Osteoblast (primary cell): ENCODE measurements around the gene TTLL10. TPM values are rescaled to one million over a fixed set of nuclear protein-coding genes. Genes with fewer than 3 reads are reported as not detected.

Source experiments
- DNase-seq: peaks from one replicate; pipeline ENCODE4 v3.0.0; 2011; ENCODE audit warnings: low spot score, mixed read lengths; ENCODE audit not compliant: insufficient read length; ENCODE audit errors: missing footprints
- H2AFZ ChIP-seq: 2 replicates; pipeline ENCODE4 v1.6.0; 2011; ENCODE audit warnings: mild to moderate bottlenecking, low read length
- H3K27ac ChIP-seq: 2 replicates; pipeline ENCODE4 v1.5.1; 2011; ENCODE audit warnings: mild to moderate bottlenecking, low read depth, low read length, moderate library complexity
- H3K27me3 ChIP-seq: 2 replicates; pipeline ENCODE4 v1.6.0; 2012; ENCODE audit warnings: mild to moderate bottlenecking, control low read depth, inconsistent platforms, low read length, moderate library complexity; ENCODE audit not compliant: insufficient read depth
- H3K36me3 ChIP-seq: 2 replicates; pipeline ENCODE4 v1.5.1; 2011; ENCODE audit warnings: mild to moderate bottlenecking, low read length, control low read depth, moderate library complexity; ENCODE audit not compliant: insufficient read depth
- H3K4me1 ChIP-seq: 2 replicates; pipeline ENCODE4 v1.5.1; 2011; ENCODE audit warnings: mild to moderate bottlenecking, low read length, control low read depth, moderate library complexity; ENCODE audit not compliant: insufficient read depth
- H3K4me2 ChIP-seq: 2 replicates; pipeline ENCODE4 v1.6.0; 2011; ENCODE audit warnings: mild to moderate bottlenecking, low read length; ENCODE audit not compliant: insufficient read depth
- H3K4me3 ChIP-seq: fragments of 200-600 bp; sonication (generic); 3 replicates; pipeline ENCODE4 v1.5.1; 2012; ENCODE audit warnings: mild to moderate bottlenecking, low read length, inconsistent platforms; ENCODE audit not compliant: insufficient read depth
- H3K79me2 ChIP-seq: 2 replicates; pipeline ENCODE4 v1.6.0; 2012; ENCODE audit warnings: mild to moderate bottlenecking, low read length, control low read depth, inconsistent platforms; ENCODE audit not compliant: insufficient read depth
- H3K9me3 ChIP-seq: 2 replicates; pipeline ENCODE4 v1.5.1; 2011; ENCODE audit warnings: low read depth, low read length, control low read depth
- H4K20me1 ChIP-seq: 2 replicates; pipeline ENCODE4 v1.6.0; 2012; ENCODE audit warnings: mild to moderate bottlenecking, low read length, control low read depth; ENCODE audit not compliant: insufficient read depth
- total RNA-seq: library from RNA; depleted of rRNA; stranded (reverse); fragments of >200 nt; gene quantifications from 2 replicates; pipeline ENCODE4 v1.2.3, GENCODE V29; 2012
- TF ChIP-seq, protein P1 (sequence below): IDR thresholded peaks from 2 replicates; pipeline ENCODE4 v1.5.1; 2011; ENCODE audit warnings: mild to moderate bottlenecking, low read depth, low read length, moderate library complexity; ENCODE audit errors: extremely low read depth

The TTLL10 gene
- total RNA-seq, 1 donor, result not detected

DNA sequence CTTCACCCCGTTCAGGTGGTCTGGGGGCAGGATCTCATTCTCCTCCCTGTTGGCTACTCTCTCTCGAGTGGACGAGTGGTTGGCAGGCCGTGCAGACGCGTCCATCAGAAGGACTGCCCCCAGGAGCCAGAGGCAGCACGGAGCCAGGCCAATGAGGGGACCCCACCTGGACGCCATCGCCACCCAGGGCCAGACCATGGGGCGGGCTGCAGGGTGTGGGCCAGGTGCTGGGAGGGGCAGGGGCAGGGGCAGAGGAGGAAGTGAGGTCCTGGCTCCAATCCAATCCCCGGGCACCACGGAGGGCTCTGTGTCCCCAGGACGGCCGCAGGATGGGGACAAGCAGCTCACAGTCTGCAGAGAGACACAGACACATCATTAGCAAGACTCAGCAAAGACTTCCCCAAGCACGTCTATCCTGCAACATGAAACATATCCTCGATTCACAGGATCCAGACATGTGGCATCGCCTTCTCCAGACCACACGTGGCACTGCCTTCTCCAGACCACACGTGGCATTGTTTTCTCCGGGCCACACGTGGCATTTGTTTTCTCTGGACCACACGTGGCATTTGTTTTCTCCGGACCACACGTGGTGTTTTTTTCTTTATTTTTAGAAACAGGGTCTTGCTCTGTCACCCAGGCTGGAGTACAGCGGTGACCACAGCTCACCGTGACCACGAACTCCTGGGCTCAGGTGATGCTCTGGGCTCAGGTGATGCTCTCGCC lies 55.1 kb downstream of the TTLL10 start:
- Histone ChIP-seq H3K36me3 (peaks cover 12% of the 10 kb centered on the region), H3K9me3 (no peaks in the 10 kb centered on the region), H3K4me2 (no peak overlapping the region), H4K20me1 (peaks cover 54% of the 10 kb centered on the region), H3K27me3 (no peaks in the 10 kb centered on the region), H3K4me1 (peaks cover 13% of the 10 kb centered on the region), H3K27ac (no peak overlapping the region), H2AFZ (no peak overlapping the region), H3K79me2 (peaks cover 91% of the 10 kb centered on the region), H3K4me3 (no peak overlapping the region)
- DNase-seq, result no peak
- TF ChIP-seq, protein P1, sequence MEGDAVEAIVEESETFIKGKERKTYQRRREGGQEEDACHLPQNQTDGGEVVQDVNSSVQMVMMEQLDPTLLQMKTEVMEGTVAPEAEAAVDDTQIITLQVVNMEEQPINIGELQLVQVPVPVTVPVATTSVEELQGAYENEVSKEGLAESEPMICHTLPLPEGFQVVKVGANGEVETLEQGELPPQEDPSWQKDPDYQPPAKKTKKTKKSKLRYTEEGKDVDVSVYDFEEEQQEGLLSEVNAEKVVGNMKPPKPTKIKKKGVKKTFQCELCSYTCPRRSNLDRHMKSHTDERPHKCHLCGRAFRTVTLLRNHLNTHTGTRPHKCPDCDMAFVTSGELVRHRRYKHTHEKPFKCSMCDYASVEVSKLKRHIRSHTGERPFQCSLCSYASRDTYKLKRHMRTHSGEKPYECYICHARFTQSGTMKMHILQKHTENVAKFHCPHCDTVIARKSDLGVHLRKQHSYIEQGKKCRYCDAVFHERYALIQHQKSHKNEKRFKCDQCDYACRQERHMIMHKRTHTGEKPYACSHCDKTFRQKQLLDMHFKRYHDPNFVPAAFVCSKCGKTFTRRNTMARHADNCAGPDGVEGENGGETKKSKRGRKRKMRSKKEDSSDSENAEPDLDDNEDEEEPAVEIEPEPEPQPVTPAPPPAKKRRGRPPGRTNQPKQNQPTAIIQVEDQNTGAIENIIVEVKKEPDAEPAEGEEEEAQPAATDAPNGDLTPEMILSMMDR, result no peak

GRCh38 chr1:1229770-1230169 lies 56.1 kb downstream of the TTLL10 start:
- no peak for DNase-seq
- Histone ChIP-seq H3K4me1 (peaks cover 13% of the 10 kb centered on the region), H3K4me3 (no peak overlapping the region), H3K36me3 (peaks cover 12% of the 10 kb centered on the region), H3K27ac (no peak overlapping the region), H3K4me2 (peak overlapping the region; percentile 7), H4K20me1 (peaks cover 50% of the 10 kb centered on the region), H3K27me3 (no peaks in the 10 kb centered on the region), H2AFZ (no peak overlapping the region), H3K9me3 (no peaks in the 10 kb centered on the region), H3K79me2 (peaks cover 87% of the 10 kb centered on the region)
- TF ChIP-seq, protein P1, result no peak

GRCh38 chr1:1230656-1231399 lies 57.1 kb downstream of the TTLL10 start:
- Histone ChIP-seq H2AFZ (peak overlapping the region; percentile 87), H3K4me1 (peaks cover 13% of the 10 kb centered on the region), H3K79me2 (peaks cover 76% of the 10 kb centered on the region), H4K20me1 (peaks cover 44% of the 10 kb centered on the region), H3K9me3 (no peaks in the 10 kb centered on the region), H3K36me3 (peaks cover 12% of the 10 kb centered on the region), H3K27ac (peak overlapping the region; percentile 80), H3K4me2 (peak overlapping the region; percentile 100), H3K27me3 (no peaks in the 10 kb centered on the region), H3K4me3 (peak overlapping the region; percentile 91)
- peak; percentile 100 for DNase-seq
- TF ChIP-seq, protein P1, result peak; percentile 49
